GM12878 (cell line): ENCODE data around the gene SMPDL3B. TPM values are rescaled to one million over a fixed set of nuclear protein-coding genes. Genes with fewer than 3 reads are reported as not detected.

Experiments
- ASH2L ChIP-seq: fragments of 300-600, 200-600 bp; sonication (generic); IDR thresholded peaks from 2 replicates; pipeline ENCODE4 v1.6.1; 2017; ENCODE audit warnings: low read depth, mild to moderate bottlenecking, borderline replicate concordance
- CEBPB ChIP-seq, 2 experiments: fragments of 150-350 bp in 1 of 2; IDR thresholded peaks; 2 replicates each; pipeline ENCODE4 v1.6.1; 2012 to 2014; ENCODE audit warnings: low read depth in 2 of 2, low read length in 2 of 2, borderline replicate concordance in 1 of 2, inconsistent platforms in 1 of 2
- CEBPZ ChIP-seq: fragments of 150-350 bp; IDR thresholded peaks from 2 replicates; pipeline ENCODE4 v1.6.1; 2016; ENCODE audit warnings: low read depth, low read length
- CHD1 ChIP-seq: IDR thresholded peaks from 2 replicates; pipeline ENCODE4 v1.6.1; 2012; ENCODE audit warnings: low read depth, low read length, improper control_type of control experiment
- DPF2 ChIP-seq: fragments of 450-650 bp; IDR thresholded peaks from 2 replicates; pipeline ENCODE4 v1.6.1; 2017; ENCODE audit warnings: mild to moderate bottlenecking
- E4F1 ChIP-seq: fragments of 450-650 bp; IDR thresholded peaks from 2 replicates; pipeline ENCODE4 v1.6.1; 2018; ENCODE audit warnings: borderline replicate concordance, mild to moderate bottlenecking; ENCODE audit not compliant: partially characterized antibody
- EGR1 ChIP-seq, 2 experiments: IDR thresholded peaks; 1 replicate in 1 of 2; 2 replicates in 1 of 2; pipeline ENCODE4 v1.6.1; 2011 to 2012; ENCODE audit warnings: low read depth in 2 of 2, low read length in 2 of 2, borderline replicate concordance in 1 of 2, mild to moderate bottlenecking in 1 of 2, moderate library complexity in 1 of 2
- HDAC2 ChIP-seq: fragments of 200-600 bp; sonication (generic); IDR thresholded peaks from 2 replicates; pipeline ENCODE4 v1.6.1; 2017
- KDM1A ChIP-seq: fragments of 200-600 bp; sonication (generic); IDR thresholded peaks from 2 replicates; pipeline ENCODE4 v1.6.1; 2016; ENCODE audit warnings: borderline replicate concordance
- KLF5 ChIP-seq: fragments of 450-650 bp; IDR thresholded peaks from 2 replicates; pipeline ENCODE4 v1.6.1; 2014; ENCODE audit warnings: mild to moderate bottlenecking; ENCODE audit not compliant: partially characterized antibody
- LARP7 ChIP-seq: fragments of 450-650 bp; IDR thresholded peaks from 2 replicates; pipeline ENCODE4 v1.6.1; 2017; ENCODE audit warnings: mild to moderate bottlenecking
- POLR2AphosphoS5 ChIP-seq: IDR thresholded peaks from 2 replicates; pipeline ENCODE4 v1.6.1; 2011; ENCODE audit warnings: mild to moderate bottlenecking, low read length, inconsistent platforms
- POU2F2 ChIP-seq: IDR thresholded peaks from 3 replicates; pipeline ENCODE4 v1.6.1; 2011; ENCODE audit warnings: low read depth, mild to moderate bottlenecking, low read length, borderline replicate concordance
- RFX5 ChIP-seq: IDR thresholded peaks from 2 replicates; pipeline ENCODE4 v1.6.1; 2011; ENCODE audit warnings: low read depth, low read length, improper control_type of control experiment
- SMAD5 ChIP-seq: IDR thresholded peaks from 2 replicates; pipeline ENCODE4 v1.6.1; 2016; ENCODE audit warnings: antibody characterized with exemption, low read depth
- TCF7 ChIP-seq: IDR thresholded peaks from 2 replicates; pipeline ENCODE4 v1.6.1; 2014; ENCODE audit warnings: antibody characterized with exemption, borderline replicate concordance
- WRNIP1 ChIP-seq: IDR thresholded peaks from 2 replicates; pipeline ENCODE4 v1.6.1; 2011; ENCODE audit warnings: low read depth, low read length, improper control_type of control experiment, borderline replicate concordance
- YBX1 ChIP-seq: fragments of 450-650 bp; IDR thresholded peaks from 2 replicates; pipeline ENCODE4 v1.6.1; 2016; ENCODE audit warnings: antibody characterized with exemption
- ZNF207 ChIP-seq: fragments of 450-650 bp; IDR thresholded peaks from 2 replicates; pipeline ENCODE4 v1.6.1; 2014; ENCODE audit warnings: antibody characterized with exemption, mild to moderate bottlenecking, borderline replicate concordance
- polyA plus RNA-seq, 11 experiments: library from polyadenylated mRNA; depleted of rRNA in 4 of 11; unstranded in 6 of 11; stranded (reverse) in 5 of 11; fragments of >200 nt; fragmentation: Nextera tagmentation in 4 of 11; fragmentation: Illumina TruSeq in 1 of 11; extraction: Ambion mirVana in 4 of 11; extraction: Trizol in 1 of 11; gene quantifications; 1 replicate in 1 of 11; 2 replicates in 10 of 11; pipeline versions ENCODE4 v1.2.1 to v1.2.3, GENCODE V29; 2011 to 2016; ENCODE audit warnings: inconsistent platforms in 2 of 11, missing spikeins in 2 of 11, low read depth in 1 of 11
- total RNA-seq, 4 experiments: library from RNA; depleted of rRNA in 3 of 4; stranded (reverse); fragments of >200 nt in 3 of 4; fragmentation: Illumina TruSeq in 1 of 4; extraction: Trizol in 1 of 4; gene quantifications; 2 replicates each; pipeline versions ENCODE4 v1.2.1 to v1.2.3, GENCODE V29; 2013 to 2021
- TF ChIP-seq, protein P1 (sequence below): IDR thresholded peaks from 2 replicates; pipeline ENCODE4 v1.6.1; 2012; ENCODE audit warnings: low read depth, low read length, improper control_type of control experiment
- TF ChIP-seq, protein P2 (sequence below): IDR thresholded peaks from 2 replicates; pipeline ENCODE4 v1.6.1; 2012; ENCODE audit warnings: low read length, inconsistent platforms
- TF ChIP-seq, protein P3 (sequence below): IDR thresholded peaks from 2 replicates; pipeline ENCODE4 v1.6.1; 2012; ENCODE audit warnings: low read depth, low read length, improper control_type of control experiment

SMPDL3B gene
- total and polyA plus RNA-seq, 10 of the 15 experiments (the other 5 are each of a cell fraction or from before 2014, with no cell fraction given), result 0.56 to 2.7 (median 1.0) TPM

- TF ChIP-seq, protein P1, sequence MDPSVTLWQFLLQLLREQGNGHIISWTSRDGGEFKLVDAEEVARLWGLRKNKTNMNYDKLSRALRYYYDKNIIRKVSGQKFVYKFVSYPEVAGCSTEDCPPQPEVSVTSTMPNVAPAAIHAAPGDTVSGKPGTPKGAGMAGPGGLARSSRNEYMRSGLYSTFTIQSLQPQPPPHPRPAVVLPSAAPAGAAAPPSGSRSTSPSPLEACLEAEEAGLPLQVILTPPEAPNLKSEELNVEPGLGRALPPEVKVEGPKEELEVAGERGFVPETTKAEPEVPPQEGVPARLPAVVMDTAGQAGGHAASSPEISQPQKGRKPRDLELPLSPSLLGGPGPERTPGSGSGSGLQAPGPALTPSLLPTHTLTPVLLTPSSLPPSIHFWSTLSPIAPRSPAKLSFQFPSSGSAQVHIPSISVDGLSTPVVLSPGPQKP, result no peak
- TF ChIP-seq LARP7 (no peak), YBX1 (no peak), HDAC2 (no peak), CEBPZ (no peak), POLR2AphosphoS5 (0 out of 2 replicates have a peak, but pooled peaks have one; percentile 29), TCF7 (no peak), ASH2L (no peak), WRNIP1 (no peak), SMAD5 (no peak; the same call in 1 of the 2 replicates), CHD1 (0 out of 2 replicates have a peak, but pooled peaks have one; percentile 72), E4F1 (no peak), RFX5 (no peak), DPF2 (peak; percentile 53; the same call in 1 of the 2 replicates), KDM1A (no peak), POU2F2 (0 out of 3 replicates have a peak, but pooled peaks have one; percentile 35), EGR1 (IDR thresholded peaks at IDR 0.05; ENCODE audit: borderline replicate concordance in 1 of 2, low read depth in 2 of 2, low read length in 2 of 2) (0 out of 3 replicates have a peak, but pooled peaks of 1 of the 2 experiments have one; percentile 10), KLF5 (no peak), CEBPB (IDR thresholded peaks at IDR 0.05; ENCODE audit: borderline replicate concordance in 1 of 2, low read depth in 2 of 2, low read length in 2 of 2) (no peak), ZNF207 (no peak)
- TF ChIP-seq, protein P2, sequence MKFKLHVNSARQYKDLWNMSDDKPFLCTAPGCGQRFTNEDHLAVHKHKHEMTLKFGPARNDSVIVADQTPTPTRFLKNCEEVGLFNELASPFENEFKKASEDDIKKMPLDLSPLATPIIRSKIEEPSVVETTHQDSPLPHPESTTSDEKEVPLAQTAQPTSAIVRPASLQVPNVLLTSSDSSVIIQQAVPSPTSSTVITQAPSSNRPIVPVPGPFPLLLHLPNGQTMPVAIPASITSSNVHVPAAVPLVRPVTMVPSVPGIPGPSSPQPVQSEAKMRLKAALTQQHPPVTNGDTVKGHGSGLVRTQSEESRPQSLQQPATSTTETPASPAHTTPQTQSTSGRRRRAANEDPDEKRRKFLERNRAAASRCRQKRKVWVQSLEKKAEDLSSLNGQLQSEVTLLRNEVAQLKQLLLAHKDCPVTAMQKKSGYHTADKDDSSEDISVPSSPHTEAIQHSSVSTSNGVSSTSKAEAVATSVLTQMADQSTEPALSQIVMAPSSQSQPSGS, result no peak
- TF ChIP-seq, protein P3, sequence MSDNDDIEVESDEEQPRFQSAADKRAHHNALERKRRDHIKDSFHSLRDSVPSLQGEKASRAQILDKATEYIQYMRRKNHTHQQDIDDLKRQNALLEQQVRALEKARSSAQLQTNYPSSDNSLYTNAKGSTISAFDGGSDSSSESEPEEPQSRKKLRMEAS, result 0 out of 2 replicates have a peak, but pooled peaks have one; percentile 28
These were observed 47.4 kb upstream of the SMPDL3B start (continued) for GRCh38 chr1:27887215-27888021.
